Activated T-cell treated with anti-CD3 and anti-CD28 coated beads, Interleukin-2, amount 50 U/mL, for 1 hour (primary cell): Measurements from ENCODE around the gene SYNPO.

Experiments used
- DNase-seq: peaks from one replicate; pipeline ENCODE4 v3.0.0-alpha.2; 2020

Gene SYNPO

DNA sequence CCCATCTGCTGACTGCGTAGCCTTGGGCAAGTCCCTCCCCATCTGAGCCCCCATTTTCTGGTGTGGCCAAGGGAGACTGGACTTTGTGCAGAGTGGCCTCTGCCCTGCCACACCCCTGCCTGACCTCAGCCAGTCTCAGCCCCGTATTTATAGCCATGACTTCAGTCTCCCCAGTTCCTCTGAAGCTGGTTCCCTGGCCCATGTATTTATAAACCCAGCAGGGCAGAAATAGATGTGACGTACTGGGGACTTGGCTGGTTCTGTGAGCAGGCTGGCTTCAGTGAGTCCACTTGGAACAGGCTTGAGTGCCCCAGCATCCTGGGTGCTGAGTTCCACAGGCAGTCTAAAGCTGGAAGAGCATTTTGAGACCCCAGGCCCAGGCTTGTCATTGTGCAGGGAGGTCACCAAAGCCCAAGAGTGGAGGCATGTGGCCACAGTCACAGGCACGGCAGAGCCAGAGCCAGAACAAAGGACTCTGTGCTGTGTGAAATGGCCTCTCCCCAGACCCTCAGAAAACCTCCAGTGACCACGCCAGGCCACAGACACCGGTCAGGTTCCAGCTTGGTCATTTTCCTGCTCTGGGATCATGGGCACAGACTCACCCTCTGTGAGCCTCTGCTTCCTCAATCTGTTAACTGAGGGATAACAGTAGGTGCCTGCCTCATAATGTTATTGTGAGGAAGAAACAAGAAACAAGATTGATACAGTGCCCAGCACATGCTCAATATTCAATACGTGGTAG lies 30.4 kb upstream of the SYNPO start:
- no peak for DNase-seq

GRCh38 chr5:150611026-150611425 lies 29.4 kb upstream of the SYNPO start:
- no peak for DNase-seq

GRCh38 chr5:150612405-150612804 lies 28.1 kb upstream of the SYNPO start:
- no peak for DNase-seq

- DNase-seq: no peak
Measured at GRCh38 chr5:150612905-150613670, 27.4 kb upstream of the SYNPO start.

- no peak for DNase-seq
Measured at GRCh38 chr5:150613991-150614660, 26.3 kb upstream of the SYNPO start.

GRCh38 chr5:150614661-150615060 lies 25.8 kb upstream of the SYNPO start:
- DNase-seq: no peak

- DNase-seq: no peak
Measured at GRCh38 chr5:150615141-150615699, 25.2 kb upstream of the SYNPO start.

DNA sequence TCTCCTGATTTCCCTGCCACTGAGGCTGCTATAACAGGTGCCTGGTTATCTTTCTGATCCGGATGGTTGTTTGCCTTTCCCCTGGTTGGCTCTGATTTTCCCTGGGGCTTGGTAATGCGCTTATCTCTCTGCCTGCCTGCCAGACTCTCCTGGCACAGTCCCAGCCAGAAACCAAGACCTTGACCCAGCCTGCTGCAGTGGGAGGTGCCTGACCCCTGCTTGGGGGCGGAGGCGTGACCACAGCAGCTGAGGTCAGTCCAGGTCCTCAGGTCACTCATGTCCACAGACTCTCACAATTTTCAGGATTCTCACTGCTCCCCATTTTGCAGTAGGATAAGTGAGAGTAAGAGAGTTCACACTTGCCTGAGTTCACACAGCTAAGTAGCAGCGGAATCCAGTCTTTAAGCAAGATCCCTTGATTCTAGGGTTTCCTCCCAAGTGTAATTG lies 24.4 kb upstream of the SYNPO start:
- DNase-seq: no peak

DNA sequence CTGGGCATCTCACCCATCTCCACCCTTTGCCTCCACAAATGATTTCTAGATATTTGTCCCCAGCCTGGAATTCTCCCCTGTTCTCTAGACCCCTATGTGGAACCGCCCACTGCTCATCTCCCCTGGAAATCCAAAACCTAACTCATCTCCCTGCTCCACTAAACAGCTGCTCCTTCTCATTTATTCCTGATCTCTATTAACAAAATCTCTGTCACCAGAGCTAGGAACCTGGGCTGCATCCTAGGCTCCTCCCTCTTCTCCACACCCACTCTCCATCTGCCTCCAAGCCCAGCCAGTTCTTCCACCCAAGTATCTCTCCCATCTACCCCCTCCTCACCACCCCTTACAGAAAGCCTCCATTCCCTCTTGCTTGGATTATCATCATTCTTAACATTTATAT lies 24.0 kb upstream of the SYNPO start:
- no peak for DNase-seq

DNA sequence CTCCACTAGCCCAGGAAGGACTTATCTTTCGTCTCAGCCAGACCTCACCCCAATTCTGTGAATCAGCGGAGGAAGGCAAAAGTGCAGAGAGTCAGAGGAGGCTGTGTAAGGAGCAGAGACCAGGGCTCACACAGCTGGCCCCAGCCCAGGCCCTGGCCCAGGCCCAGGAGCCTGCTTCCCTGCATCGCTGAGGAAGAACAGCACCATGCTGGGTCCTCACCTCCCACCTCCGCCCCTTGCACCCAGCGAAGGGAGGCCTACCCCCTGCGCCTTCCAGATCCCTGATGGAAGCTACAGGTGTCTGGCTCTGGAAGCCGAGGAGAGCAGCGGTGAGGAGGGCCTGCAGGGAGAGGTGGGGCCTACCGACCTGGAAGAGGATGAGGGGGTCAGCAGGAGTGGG lies 22.3 kb upstream of the SYNPO start:
- no peak for DNase-seq

GRCh38 chr5:150618588-150619281 lies 21.7 kb upstream of the SYNPO start:
- DNase-seq: no peak

GRCh38 chr5:150619359-150620230 lies 20.9 kb upstream of the SYNPO start:
- DNase-seq: no peak

- no peak for DNase-seq
Measured at GRCh38 chr5:150621301-150621700, 19.2 kb upstream of the SYNPO start.

DNA sequence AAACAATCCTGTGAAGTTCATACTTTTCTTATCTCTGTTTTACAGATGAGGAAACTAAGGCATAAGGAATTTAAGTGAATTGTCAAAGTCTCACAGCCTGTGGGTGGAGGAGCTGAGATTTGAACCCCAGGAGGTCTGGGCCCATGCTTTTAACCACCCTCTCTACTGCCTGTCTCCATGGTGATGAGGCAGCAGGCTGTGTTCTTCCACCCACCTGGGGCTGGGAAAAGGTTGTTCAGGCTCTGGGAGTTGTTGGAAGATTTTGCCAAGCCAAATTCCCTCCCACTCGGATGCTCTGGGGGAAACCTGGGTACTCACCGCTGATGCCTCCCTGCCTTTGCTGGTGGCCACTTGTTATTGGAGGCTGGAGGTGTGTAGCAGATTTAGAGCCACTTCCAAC lies 18.3 kb upstream of the SYNPO start:
- DNase-seq: no peak

GRCh38 chr5:150623152-150623877 lies 17.1 kb upstream of the SYNPO start:
- DNase-seq: no peak

GRCh38 chr5:150623878-150624216 lies 16.6 kb upstream of the SYNPO start:
- DNase-seq: no peak

DNA sequence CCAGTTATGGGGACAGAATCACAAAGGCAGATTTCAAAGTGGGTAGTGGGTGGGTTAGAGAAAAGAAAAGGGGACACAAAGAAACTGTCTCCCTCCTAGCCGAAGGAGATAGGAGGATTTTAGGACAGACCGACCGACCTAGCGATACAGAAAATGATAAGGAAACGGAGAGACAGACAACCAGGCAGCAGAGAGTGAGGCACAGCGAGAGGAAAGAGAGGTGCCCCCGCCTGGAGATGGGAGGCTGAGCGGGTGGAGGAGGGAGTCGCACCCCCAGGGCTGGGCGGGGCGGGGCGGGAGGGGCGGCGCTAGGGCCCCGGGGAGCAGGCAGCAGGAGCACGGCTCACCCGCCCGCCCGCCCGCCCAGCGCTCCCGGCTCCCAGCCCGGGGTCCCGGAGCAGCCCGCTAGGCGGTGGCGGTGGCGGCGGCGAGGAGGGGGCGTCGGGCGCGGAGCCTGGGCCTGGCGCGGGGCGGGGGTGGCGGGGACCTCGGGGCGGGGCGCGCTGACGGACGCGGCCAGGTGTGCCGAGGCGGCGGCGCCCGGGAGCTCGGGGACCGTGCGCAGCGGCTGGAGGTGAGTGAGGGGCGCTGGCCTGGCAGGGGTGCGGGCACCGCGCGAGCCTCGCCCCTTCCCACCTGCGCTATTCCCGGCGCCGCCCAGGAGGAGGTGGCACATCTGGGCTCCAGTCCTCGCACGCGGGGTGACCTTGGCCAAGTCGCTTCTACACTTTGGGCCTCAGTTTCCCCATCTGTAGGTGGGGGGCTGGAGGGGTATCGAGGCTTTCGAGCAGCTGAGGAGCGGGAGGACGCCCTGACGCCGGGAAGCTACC lies 15.9 kb upstream of the SYNPO start:
- DNase-seq: peak; percentile 48

DNA sequence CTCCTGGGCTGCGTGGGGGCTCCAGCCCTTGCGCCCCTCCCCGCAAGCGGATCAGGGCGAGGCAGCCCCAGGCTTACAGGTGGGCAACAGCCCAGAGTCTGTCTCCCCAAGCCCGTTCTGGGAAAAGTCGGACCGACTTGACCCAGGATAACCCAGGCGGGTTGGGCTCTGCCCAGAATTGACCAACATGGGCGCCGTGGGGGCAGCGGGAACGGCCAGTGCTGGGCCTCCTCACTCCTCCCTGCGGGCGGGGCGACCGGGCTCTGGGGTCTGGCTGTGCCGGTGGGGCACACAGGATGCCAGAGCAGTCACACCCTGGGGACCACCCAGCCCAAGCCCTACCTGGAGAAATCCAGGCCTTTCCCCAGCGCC lies 15.3 kb upstream of the SYNPO start:
- DNase-seq: no peak

DNA sequence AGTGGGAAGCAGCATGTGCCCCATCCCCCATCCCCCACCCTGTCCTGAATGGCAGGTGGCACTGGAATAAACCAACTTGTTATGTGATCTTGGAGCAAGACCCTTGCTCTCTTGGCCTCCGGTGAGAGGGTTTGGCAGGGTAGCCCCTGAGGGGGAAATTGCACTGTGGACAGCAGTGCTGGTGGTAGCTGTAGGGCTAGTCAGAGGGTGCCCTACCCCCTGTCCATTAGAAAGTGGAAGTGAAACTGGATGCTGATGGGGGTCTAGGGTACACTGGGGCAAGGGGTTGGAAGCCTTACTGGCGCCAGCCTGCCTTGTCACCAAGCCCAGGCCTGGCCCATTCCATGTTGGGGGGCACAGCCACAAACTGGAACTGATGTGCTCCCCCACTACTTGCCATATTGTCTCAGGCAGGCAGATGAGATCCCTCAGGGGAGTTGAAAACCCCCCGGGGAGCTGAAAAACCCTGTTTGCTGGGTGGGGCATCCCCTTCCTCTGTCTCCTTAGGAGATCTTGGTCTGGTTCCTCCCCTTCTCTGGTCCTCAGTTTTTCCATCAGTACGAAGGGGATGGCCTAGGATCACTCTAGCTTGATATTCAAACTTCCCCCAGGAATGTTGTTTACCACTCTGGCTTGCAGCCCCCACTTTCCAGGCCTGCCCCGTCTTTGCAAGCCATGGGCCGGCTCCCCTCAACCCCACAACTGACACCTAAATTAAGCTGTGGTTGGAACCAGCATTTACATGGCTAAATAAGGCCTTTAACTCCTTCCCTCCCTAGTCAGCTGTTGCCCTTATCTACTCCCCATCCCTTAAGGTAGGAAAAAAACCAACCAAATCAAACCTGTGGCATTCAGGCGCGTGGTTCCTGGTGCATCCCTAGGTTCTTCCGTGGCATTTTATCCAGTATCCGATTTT lies 14.4 kb upstream of the SYNPO start:
- DNase-seq: no peak
